ENCODE results near the gene CBLN4. TPM values are rescaled to one million over a fixed set of nuclear protein-coding genes. Genes with fewer than 3 reads are reported as not detected.

Gene CBLN4
- total RNA-seq (2022; extraction: Qiagen RNA extraction; ENCODE audit: low read depth): not detected in 5 replicates

GRCh38 chr20:56005389-56005715, at the start of gene CBLN4:
TSS of gene CBLN4 (minus strand) at chr20:56005519. CDS start at chr20:56004171, 1,348 bp downstream.

Other genes starting within 250 kb of the CBLN4 start
- gene MC3R, start 243.2 kb upstream of the CBLN4 start, total RNA-seq (2022; extraction: Qiagen RNA extraction; ENCODE audit: low read depth): not detected in 5 replicates

All from A549 treated with GW870086 at 1 μM for 4 hours (cell line).